ENCODE measurements around the gene SRSF9.
A peak's percentile ranks its signal among the peaks of the same experiment; 100 is the strongest.
"Not testable (repeated sequence)": the region's sequence is repeated elsewhere in the genome, so short reads cannot be mapped to it uniquely, and the experiment has no call there.

SRSF9 gene

GRCh38 chr12:120469450-120470149, at the start of gene SRSF9:
Gene SRSF9, minus strand, starts transcription at chr12:120469748. Its CDS starts 139 bp downstream, at chr12:120469609.
- peak; percentile 91 for DNase-seq

GRCh38 chr12:120519324-120519723, 49.8 kb upstream of the SRSF9 start:
- DNase-seq, result not testable (repeated sequence)

GRCh38 chr12:120515496-120515895, 45.9 kb upstream of the SRSF9 start:
- no peak for DNase-seq

GRCh38 chr12:120514002-120514401, 44.5 kb upstream of the SRSF9 start:
- DNase-seq, result no peak

- DNase-seq, result no peak
Measured at GRCh38 chr12:120508537-120508936, 39.0 kb upstream of the SRSF9 start.

- no peak for DNase-seq
Measured at GRCh38 chr12:120504587-120504986, 35.0 kb upstream of the SRSF9 start.

GRCh38 chr12:120500581-120500980, 31.0 kb upstream of the SRSF9 start:
- DNase-seq, result no peak

- no peak for DNase-seq
Measured at GRCh38 chr12:120498870-120499515, 29.4 kb upstream of the SRSF9 start.

GRCh38 chr12:120497524-120498150, 28.1 kb upstream of the SRSF9 start:
- DNase-seq, result no peak

- peak; percentile 43 for DNase-seq
Measured at GRCh38 chr12:120496413-120497340, 27.1 kb upstream of the SRSF9 start.

GRCh38 chr12:120495731-120496412, 26.3 kb upstream of the SRSF9 start, which contains the start of gene DYNLL1:
Gene DYNLL1, plus strand, starts transcription at chr12:120496113. Its CDS starts 309 bp downstream, at chr12:120496422.
- DNase-seq, result peak; percentile 89

- no peak for DNase-seq
Measured at GRCh38 chr12:120495186-120495730, 25.7 kb upstream of the SRSF9 start.

GRCh38 chr12:120490833-120491512, 21.4 kb upstream of the SRSF9 start:
- DNase-seq, result no peak

- no peak for DNase-seq
Measured at GRCh38 chr12:120490325-120490724, 20.8 kb upstream of the SRSF9 start.

GRCh38 chr12:120489018-120489417, 19.5 kb upstream of the SRSF9 start:
- no peak for DNase-seq

- DNase-seq, result no peak
Measured at GRCh38 chr12:120488057-120488640, 18.6 kb upstream of the SRSF9 start.

- not testable (repeated sequence) for DNase-seq
Measured at GRCh38 chr12:120487552-120487951, 18.0 kb upstream of the SRSF9 start.

GRCh38 chr12:120485961-120486881, 16.7 kb upstream of the SRSF9 start:
- DNase-seq, result no peak

- no peak for DNase-seq
Measured at GRCh38 chr12:120483621-120484020, 14.1 kb upstream of the SRSF9 start.

All from NCI-H226 (cell line).